Fibroblast of the aortic adventitia (primary cell): ENCODE data around the gene ZNF646. TPM values are rescaled to one million over a fixed set of nuclear protein-coding genes. Genes with fewer than 3 reads are reported as not detected.
A peak's percentile ranks its signal among the peaks of the same experiment; 100 is the strongest.

Experiments
- DNase-seq: peaks from one replicate; pipeline ENCODE4 v3.0.0-alpha.2; 2010; ENCODE audit warnings: low read depth
- H3K4me3 ChIP-seq: 2 replicates; pipeline ENCODE4 v1.5.1; 2011; ENCODE audit warnings: low read depth, mild to moderate bottlenecking, control low read depth, low read length, moderate library complexity
- total RNA-seq: library from RNA; depleted of rRNA; stranded (reverse); fragments of >200 nt; gene quantifications from 2 replicates; pipeline ENCODE4 v1.2.3, GENCODE V29; 2012; ENCODE audit warnings: low replicate concordance
- TF ChIP-seq, protein P1 (sequence below): IDR thresholded peaks from 2 replicates; pipeline ENCODE4 v1.5.1; 2011; ENCODE audit warnings: mild to moderate bottlenecking, low read length, control low read depth, inconsistent platforms; ENCODE audit not compliant: insufficient read depth

Gene ZNF646
- total RNA-seq, 1 donor, result 16.2 TPM

DNA sequence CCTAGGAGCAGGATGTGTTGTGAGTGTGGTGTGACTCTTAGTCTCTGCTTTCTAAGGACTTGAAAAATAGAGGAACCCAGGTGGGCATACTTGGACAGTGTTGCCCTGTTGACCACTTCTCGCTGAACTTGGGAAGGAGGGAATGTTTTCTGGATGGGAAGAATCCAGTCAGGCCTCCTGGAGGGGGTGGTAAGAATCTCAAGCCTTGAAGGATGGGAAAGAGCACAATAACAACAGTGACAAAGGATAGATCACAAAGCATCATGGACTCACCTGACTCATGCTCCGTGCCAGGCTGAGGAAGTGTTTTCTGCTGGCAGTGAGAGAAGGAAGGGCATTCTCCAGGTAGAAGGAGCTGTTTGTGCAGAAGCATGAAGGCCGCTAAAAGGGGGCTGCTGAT lies 51.6 kb downstream of the ZNF646 start:
- no peak overlapping the region for H3K4me3 ChIP-seq
- TF ChIP-seq, protein P1, sequence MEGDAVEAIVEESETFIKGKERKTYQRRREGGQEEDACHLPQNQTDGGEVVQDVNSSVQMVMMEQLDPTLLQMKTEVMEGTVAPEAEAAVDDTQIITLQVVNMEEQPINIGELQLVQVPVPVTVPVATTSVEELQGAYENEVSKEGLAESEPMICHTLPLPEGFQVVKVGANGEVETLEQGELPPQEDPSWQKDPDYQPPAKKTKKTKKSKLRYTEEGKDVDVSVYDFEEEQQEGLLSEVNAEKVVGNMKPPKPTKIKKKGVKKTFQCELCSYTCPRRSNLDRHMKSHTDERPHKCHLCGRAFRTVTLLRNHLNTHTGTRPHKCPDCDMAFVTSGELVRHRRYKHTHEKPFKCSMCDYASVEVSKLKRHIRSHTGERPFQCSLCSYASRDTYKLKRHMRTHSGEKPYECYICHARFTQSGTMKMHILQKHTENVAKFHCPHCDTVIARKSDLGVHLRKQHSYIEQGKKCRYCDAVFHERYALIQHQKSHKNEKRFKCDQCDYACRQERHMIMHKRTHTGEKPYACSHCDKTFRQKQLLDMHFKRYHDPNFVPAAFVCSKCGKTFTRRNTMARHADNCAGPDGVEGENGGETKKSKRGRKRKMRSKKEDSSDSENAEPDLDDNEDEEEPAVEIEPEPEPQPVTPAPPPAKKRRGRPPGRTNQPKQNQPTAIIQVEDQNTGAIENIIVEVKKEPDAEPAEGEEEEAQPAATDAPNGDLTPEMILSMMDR, result no peak
- no peak for DNase-seq

DNA sequence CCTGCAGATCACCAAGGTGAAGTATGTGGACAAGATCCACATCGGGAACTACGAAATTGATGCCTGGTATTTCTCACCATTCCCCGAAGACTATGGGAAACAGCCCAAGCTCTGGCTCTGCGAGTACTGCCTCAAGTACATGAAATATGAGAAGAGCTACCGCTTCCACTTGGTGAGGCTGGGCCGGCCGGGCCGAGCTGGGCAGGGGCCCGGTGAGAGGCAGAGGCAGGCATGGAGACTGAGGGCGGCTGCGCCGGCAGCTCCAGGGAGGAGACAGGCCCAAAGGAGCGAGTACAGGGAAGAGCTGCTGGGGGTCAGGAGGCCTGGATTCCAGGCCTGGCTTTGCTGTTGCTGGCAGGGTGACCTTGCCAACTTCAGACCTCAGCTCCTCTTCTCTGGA lies 53.0 kb downstream of the ZNF646 start:
- no peak for DNase-seq
- no peak overlapping the region for H3K4me3 ChIP-seq
- TF ChIP-seq, protein P1, result no peak

DNA sequence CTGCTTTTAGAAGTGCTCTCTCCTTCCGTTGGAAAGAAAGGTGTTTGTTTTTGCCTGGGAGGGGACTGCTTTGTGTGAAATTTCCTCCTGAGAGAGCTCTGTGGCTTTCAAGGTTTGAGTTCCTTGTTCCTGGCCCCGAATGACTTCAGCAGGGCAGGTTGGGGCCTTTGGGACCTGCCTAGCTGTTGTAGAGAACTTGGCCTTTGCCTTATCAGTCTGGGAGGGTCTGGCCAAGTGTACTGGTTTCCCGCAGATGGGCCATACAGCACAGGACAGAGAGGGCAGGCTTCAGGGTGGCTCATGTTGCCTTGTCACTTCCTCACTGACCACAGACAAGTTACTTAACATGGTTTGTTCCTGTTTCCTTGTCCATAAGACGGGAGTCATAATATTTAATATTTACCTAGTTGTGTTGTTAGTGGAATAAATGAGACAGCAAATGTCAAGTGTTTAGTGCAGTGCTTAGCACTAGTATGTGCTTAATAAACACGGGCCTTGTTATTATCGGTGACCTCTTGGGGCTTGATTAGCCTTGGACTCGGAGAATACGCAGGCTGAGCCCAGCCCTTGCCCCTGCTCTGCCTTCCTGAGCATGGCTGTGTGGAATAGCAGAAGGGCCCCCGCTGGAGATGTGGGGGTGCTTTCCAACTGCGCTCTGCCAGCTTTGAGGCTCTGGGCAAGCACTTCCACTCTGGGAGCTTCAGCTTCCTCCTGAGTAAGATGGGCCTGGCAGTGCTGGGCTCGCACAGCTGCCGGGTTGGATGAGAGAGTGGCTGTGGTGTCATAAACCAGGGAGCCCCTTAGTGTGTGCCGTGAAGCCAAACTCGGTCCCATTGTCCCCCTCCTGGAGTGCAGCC lies 54.7 kb downstream of the ZNF646 start:
- TF ChIP-seq, protein P1, result no peak
- DNase-seq, result no peak
- no peak overlapping the region for H3K4me3 ChIP-seq

DNA sequence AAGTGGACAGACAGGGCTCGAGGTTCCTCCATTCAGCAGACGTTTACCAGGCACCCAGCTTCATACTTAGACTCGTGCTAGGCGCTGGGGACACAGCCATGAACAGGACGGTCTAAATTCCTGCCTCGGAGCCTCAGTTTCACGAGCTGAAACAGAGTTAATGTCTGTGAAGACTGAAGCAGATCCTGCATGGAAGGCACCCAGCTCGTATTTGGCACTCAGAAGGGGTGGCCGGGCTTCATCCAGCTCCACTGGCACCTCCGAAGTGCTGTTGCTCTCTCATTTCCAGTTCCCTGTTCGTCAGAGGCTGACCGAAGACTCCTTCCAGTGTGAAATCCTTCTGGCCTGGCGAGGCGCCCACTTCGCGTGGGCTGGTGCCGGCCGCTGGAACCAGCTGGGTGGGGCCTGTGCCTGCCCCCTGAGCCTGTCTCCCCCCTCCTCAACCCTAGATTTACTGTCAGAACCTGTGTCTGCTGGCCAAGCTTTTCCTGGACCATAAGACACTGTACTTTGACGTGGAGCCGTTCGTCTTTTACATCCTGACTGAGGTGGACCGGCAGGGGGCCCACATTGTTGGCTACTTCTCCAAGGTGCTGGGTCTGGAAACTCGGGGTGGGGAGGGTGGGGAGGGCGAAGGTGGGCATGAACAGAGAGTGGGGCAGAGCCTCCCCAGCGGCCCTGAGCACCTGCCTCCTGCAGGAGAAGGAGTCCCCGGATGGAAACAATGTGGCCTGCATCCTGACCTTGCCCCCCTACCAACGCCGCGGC lies 55.5 kb downstream of the ZNF646 start:
- no peak overlapping the region for H3K4me3 ChIP-seq
- DNase-seq, result peak; percentile 37
- TF ChIP-seq, protein P1, result peak; percentile 2

DNA sequence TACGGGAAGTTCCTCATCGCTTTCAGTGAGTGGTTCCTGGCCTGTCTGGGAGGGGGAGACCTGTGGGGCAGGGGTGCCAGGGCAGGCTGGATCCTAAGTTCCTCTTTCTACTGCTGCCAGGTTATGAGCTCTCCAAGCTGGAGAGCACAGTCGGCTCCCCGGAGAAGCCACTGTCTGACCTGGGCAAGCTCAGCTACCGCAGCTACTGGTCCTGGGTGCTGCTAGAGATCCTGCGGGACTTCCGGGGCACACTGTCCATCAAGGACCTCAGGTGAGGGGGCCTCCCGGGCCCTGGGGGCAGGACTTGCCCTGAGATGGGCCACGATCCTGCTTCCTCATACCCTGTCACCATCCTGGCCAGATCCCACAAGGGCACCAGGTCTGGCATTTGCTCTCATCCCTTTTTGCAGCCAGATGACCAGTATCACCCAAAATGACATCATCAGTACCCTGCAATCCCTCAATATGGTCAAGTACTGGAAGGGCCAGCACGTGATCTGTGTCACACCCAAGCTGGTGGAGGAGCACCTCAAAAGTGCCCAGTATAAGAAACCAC lies 56.2 kb downstream of the ZNF646 start:
- no peak overlapping the region for H3K4me3 ChIP-seq
- no peak for DNase-seq
- TF ChIP-seq, protein P1, result no peak

DNA sequence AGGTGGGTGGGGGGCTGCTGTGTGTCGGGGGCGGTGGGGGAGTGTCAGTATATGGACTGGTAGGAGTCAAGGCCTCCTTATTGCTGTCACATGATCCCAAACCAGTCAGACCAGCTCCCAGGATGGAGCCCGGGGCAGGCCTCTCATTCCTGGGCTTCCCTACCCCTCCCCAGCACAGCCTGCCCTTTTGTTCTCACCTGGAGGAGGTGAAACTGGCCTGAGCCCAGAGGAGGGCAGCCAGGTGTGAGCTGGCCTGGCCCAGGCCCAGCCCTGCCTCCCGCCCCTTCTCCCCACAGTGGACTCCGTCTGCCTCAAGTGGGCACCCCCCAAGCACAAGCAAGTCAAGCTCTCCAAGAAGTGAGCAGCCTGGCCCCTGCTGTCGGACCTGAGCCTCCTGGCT lies 56.7 kb downstream of the ZNF646 start:
- no peak overlapping the region for H3K4me3 ChIP-seq
- TF ChIP-seq, protein P1, result no peak
- DNase-seq, result no peak
